Bronchial epithelial cell (primary cell): ENCODE data around the gene GMCL1. TPM values are rescaled to one million over a fixed set of nuclear protein-coding genes. Genes with fewer than 3 reads are reported as not detected.

Experiments
- DNase-seq: peaks from one replicate; pipeline ENCODE4 v3.0.0-alpha.2; 2010; ENCODE audit warnings: low read depth
- FAIRE-seq: peaks from 2 replicates; lab custom pipeline; 2011; peaks lifted over from hg19 to GRCh38; lab: Jason Lieb, UNC
- H3K27me3 ChIP-seq: 2 replicates; pipeline ENCODE4 v1.5.1; 2011; ENCODE audit warnings: low read length; ENCODE audit not compliant: control insufficient read depth, insufficient read depth
- H3K36me3 ChIP-seq: 2 replicates; pipeline ENCODE4 v1.5.1; 2011; ENCODE audit warnings: low read length; ENCODE audit not compliant: control insufficient read depth, insufficient read depth
- H3K4me3 ChIP-seq: 2 replicates; pipeline ENCODE4 v1.5.1; 2011; ENCODE audit warnings: mild to moderate bottlenecking, low read depth, low read length, control low read depth
- CTCF ChIP-seq: IDR thresholded peaks from 2 replicates; pipeline ENCODE4 v1.5.1; 2011; ENCODE audit warnings: mild to moderate bottlenecking, moderate library complexity, low read length, control low read depth, inconsistent platforms; ENCODE audit not compliant: insufficient read depth, severe bottlenecking
- total RNA-seq: library from RNA; depleted of rRNA; stranded (reverse); fragments of >200 nt; gene quantifications from 2 replicates; pipeline ENCODE4 v1.2.1, GENCODE V29; 2014

Gene GMCL1
- total RNA-seq, 1 donor from 2014 or later: 9.5 TPM

DNA sequence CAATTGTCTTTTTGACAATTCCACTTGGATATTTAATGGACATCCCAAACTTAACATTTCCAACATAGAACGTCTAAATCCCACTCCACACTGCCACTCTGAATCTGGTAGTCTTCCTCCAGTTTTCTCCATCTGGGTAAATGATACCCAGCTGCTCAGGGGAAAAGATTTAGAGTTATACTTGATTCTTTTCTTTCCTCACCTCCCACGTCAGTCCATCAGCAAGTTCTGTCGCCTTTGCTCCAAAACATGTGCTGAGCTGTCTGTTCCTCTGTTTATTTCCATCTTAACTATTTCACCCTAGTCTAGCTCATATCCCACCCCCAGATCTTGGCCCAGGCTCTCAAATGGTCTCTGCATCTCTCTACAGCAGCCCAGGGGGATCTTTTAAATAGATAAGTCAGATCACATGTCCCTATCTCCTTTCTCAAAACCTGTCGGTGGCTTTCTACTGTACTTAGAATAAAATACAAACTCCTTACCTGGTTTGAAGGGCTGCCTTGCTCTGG is 43.4 kb upstream of the GMCL1 start:
- no peak for DNase-seq
- no peak for TF ChIP-seq CTCF
- Histone ChIP-seq H3K36me3 (peaks cover 18% of the 10 kb centered on the region), H3K27me3 (no peaks in the 10 kb centered on the region), H3K4me3 (no peak overlapping the region)
- FAIRE-seq: no peak

GRCh38 chr2:69789175-69789721 is 40.2 kb upstream of the GMCL1 start:
- peaks cover 19% of the 10 kb centered on the region for H3K36me3 ChIP-seq
- no peak for FAIRE-seq
- DNase-seq: no peak
- H3K4me3 ChIP-seq: no peak overlapping the region
- no peak for TF ChIP-seq CTCF
- no peaks in the 10 kb centered on the region for H3K27me3 ChIP-seq

DNA sequence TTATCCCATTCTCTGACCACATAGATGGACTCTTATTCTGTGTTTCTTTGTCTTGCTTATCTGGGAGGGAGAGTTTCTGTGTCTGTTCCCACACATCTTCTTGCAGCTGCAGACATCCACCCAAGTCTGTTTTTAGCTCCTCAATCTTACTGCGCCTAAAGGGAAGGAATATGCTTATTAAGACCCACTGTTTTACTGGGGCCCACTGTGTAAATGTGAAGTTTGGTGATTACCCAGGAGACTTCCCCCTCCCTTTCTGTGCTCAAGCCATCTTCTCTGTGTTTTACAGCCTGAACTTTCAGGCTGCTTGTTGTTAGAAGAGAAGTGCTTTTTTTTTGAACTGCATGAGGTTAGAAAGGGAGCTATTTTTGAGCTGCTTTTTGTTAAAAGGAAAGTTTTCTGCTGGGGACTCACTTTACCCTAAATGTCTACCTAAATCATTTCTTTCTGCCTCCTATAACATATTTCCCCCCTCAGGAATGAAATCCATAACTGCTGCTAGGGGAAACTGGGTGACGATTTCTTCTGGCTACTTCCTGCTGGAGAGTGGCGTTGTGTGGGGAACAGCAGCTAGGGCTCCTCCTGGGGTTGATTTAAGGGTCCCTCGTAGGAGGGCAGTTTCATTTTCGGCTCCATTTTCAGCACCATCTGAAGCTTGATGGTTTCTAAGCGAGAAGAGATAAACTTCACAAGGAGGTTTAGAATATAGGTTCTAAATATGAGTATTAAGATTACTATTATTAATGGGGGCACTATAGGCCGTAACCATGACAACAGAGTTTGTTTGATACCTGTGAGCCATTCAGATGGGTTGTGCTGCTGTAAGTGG is 39.5 kb upstream of the GMCL1 start:
- peaks cover 19% of the 10 kb centered on the region for H3K36me3 ChIP-seq
- no peak for FAIRE-seq
- no peak for DNase-seq

DNA sequence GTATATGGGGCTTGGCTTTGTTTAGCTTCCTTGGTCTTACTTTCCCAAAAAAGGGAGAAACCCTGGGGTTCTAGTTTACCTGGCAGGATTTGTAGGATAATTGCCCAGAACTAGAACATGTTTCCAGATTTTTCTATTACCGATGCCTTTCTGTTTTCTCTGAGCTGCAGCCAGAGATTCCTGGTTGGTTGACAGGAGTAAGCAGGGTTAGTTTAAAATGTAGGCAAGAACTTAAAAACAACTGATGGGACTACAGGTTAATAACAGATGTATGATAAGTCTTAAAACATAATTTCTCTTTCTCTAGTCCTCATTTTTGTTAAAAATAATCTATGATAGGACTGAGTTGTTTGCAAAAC is 38.9 kb upstream of the GMCL1 start:
- no peak for TF ChIP-seq CTCF
- DNase-seq: no peak
- Histone ChIP-seq H3K4me3 (no peak overlapping the region), H3K36me3 (peaks cover 17% of the 10 kb centered on the region), H3K27me3 (no peaks in the 10 kb centered on the region)
- no peak for FAIRE-seq

More for the DNA sequence above, 39.5 kb upstream of the GMCL1 start:
- H3K4me3 ChIP-seq: no peak overlapping the region
- H3K27me3 ChIP-seq: no peaks in the 10 kb centered on the region
- no peak for TF ChIP-seq CTCF

DNA sequence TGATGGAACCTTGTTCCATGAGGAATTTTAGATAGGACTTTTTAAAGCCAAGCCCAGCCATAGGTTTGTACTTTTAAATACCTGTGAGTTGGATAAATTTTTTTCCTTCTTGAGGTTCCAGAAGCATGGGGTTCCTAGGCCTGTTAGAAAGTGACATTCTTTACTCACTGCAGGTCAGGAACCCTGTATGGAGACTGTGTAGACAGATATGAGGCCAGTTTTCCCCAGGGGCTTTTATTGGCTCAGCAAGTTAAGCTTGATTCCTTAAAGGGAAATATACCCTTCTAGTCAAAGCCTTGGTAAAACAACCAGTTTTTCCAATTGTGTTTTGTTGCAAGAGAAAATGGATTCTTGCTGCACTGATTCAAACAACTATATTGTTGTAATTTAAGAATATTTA is 38.4 kb upstream of the GMCL1 start:
- DNase-seq: no peak
- TF ChIP-seq CTCF: no peak
- peaks cover 15% of the 10 kb centered on the region for H3K36me3 ChIP-seq
- H3K27me3 ChIP-seq: no peaks in the 10 kb centered on the region
- H3K4me3 ChIP-seq: no peak overlapping the region
- no peak for FAIRE-seq
